Muscle of arm (tissue), 12 donors: Measurements from ENCODE around the gene ARHGAP1. TPM values are rescaled to one million over a fixed set of nuclear protein-coding genes. Genes with fewer than 3 reads are reported as not detected.
"Not testable (repeated sequence)": the region's sequence is repeated elsewhere in the genome, so short reads cannot be mapped to it uniquely, and the experiment has no call there.

Experiments used
- DNase-seq: peaks from one replicate; pipeline ENCODE4 v3.0.0-alpha.2; 2013
- polyA plus RNA-seq, 12 donors: library from polyadenylated mRNA; unstranded; fragments of 120-200 nt; gene quantifications; one replicate each; pipeline ENCODE4 v1.2.1, GENCODE V29; 2013; ENCODE audit not compliant: insufficient read length in 12 of 12

The ARHGAP1 gene
- polyA plus RNA-seq, 12 donors: 30.1 to 60.0 (median 37.7) TPM; not detected in 1

DNA sequence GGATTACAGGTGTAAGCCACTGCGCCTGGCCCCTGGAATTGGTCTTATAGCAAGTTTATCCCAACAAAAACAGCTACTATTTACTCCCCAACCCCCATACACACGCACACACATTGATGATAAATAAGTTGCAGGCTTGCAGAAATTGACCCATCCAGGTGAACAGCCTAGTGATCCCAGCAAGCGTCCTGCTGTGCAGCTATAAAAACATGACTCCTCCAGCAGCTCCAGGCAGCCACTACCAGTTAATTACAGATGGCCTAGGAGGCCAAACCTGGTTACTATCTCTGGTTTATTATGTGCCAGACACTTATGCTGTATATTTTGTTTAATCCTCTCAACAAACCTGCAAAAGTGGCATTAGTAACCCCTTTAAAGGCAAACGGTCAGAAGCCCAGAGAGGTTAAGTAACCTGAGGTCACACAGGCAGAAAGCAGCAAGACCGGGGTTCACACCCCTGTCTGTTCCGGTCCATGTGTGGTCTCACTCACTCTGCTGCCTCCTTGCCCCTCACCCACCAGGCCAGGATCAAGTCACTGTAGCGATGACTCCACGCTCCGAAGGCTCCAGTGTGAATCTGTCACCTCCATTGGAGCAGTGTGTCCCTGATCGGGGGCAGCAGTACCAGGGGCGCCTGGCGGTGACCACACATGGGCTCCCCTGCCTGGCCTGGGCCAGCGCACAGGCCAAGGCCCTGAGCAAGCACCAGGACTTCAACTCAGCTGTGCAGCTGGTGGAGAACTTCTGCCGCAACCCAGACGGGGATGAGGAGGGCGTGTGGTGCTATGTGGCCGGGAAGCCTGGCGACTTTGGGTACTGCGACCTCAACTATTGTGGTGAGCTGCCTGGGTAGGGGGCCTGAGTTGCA, 25.2 kb upstream of the ARHGAP1 start:
- DNase-seq: no peak

DNA sequence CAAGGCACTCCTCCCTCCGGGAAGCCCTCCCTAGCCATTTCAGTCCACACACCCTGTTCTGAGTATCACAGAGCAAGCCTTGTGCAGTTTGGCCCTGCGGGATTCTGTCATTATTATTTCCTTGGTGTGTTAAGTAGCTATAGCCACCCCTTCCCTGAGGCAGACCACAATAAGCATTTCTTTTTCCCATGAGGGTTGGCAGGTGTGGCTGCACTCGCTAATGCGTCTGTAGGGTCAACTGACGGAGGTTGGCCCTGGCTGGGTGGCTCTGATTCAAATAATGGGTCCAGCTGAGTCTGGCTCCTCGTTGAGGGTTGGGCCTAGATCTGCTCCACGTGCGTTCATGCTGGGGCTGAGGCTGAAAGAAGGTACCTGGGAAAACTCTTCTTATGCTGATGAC, 23.7 kb upstream of the ARHGAP1 start:
- DNase-seq: no peak

DNA sequence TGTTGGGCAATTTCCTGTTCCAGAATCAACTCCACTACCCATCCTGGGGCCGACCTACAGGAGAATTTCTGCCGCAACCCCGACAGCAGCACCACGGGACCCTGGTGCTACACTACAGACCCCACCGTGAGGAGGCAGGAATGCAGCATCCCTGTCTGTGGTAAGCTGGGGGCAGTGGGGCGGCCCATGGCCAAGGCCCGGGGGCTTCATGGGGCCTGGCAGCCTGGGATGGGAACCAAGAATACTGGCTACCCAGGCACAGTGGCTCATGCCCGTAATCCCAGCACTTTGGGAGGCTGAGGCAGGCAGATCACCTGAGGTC, 22.9 kb upstream of the ARHGAP1 start:
- DNase-seq: no peak

DNA sequence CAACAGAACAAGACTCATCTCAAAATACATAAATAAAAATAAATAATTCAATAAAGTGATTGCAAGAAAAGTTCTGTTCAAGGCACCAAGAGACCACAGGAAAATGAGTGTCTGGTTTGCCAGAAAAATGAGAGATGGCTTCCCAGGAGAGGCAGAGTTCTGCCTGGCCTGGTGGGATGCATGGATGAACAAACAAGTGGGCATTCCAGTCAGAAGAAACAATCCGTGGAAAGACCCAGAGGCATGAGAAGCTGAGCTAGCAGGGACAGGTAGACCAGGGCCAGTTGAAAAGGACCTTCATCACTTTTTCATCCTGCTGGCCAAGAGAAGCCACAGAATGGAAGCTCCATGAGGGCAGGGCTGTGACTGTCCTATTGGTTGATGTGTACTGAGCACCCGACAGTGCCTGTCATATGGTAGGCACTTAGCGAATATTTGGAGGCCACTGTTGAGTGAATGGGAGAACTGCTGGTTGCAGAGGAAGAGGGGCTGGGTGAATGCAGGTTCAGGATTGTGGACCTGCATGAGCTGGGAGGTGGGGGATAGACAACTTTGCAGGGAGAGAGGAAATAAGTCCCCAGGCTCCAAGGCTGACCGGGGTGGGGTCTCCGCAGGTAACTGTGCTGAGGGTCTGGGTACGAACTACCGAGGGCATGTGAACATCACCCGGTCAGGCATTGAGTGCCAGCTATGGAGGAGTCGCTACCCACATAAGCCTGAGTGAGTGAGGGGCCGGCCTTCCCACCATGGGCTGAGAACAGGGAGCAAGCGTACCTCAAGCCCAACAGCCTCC, 22.3 kb upstream of the ARHGAP1 start:
- DNase-seq: no peak

DNA sequence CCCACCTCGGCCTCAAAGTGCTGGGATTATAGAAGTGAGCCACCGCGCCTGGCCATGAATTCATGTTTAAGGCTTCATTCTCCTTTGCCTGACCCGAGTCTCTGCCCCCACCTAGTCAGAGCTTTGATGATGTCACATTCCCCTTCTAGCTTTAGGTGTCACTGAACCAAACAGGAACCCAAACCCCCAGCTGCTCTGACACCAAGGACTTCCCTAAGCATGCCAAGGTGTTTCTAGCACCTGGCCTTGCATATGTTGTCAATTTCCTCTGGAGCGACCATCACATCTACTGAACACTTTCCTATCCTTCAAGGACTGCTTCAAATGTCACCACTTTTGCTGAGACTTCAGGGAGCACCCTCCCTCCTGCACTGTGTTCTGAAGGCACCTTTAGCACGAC, 20.9 kb upstream of the ARHGAP1 start:
- DNase-seq: no peak

DNA sequence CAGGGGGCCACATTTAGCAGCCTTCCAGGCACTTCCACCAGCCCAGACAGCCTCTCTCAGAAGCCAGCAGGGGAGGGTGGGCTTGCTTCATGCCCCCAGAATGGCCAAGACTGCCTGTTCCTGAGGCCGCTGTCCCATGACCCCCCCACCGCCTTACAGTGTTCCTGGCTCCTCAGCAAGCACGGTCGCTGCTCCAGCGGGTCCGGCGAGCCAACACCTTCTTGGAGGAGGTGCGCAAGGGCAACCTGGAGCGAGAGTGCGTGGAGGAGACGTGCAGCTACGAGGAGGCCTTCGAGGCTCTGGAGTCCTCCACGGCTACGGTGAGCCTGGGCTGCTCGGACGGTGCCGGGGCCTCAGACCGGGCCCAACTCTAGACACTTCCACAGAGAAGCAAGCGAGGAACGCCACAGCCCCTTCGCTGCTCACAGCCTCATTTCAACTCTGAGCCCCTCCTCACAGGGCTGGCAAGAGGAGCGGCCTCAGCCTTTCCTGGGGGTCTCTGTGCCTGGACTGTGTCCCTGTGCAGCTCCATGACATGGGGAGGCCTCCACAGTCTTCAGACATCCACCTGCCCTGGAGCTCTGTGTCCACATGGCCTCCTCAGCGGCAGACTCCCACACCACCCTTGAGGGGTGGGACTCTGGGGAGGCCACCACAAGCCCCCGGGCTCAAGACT, 19.3 kb upstream of the ARHGAP1 start:
- DNase-seq: no peak

DNA sequence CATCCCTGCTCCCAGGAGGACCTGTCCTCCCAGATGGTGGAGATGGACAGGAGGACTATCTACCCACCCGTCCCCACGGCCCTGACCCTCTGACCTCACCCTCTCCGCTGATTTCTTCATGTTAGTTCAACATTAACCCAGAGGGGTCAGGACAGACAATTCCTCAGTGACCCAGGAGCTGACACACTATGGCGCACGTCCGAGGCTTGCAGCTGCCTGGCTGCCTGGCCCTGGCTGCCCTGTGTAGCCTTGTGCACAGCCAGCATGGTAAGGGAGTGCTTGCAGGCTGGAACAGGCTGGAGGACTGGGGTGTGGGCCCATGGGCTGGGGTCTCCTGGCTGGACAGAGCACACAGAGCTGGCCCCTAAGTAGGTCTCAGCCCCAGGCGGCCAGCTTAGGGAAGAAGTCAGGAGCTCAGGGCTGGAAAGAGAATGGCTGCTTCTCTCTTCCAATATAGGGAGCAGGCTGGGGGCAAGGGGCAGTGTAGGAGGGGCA, 18.7 kb upstream of the ARHGAP1 start, which contains the start of gene F2:
Gene F2, plus strand, starts transcription at position 166 of the 495 bp plus-strand sequence. Its CDS starts 23 bp downstream, at position 189.
- no peak for DNase-seq

DNA sequence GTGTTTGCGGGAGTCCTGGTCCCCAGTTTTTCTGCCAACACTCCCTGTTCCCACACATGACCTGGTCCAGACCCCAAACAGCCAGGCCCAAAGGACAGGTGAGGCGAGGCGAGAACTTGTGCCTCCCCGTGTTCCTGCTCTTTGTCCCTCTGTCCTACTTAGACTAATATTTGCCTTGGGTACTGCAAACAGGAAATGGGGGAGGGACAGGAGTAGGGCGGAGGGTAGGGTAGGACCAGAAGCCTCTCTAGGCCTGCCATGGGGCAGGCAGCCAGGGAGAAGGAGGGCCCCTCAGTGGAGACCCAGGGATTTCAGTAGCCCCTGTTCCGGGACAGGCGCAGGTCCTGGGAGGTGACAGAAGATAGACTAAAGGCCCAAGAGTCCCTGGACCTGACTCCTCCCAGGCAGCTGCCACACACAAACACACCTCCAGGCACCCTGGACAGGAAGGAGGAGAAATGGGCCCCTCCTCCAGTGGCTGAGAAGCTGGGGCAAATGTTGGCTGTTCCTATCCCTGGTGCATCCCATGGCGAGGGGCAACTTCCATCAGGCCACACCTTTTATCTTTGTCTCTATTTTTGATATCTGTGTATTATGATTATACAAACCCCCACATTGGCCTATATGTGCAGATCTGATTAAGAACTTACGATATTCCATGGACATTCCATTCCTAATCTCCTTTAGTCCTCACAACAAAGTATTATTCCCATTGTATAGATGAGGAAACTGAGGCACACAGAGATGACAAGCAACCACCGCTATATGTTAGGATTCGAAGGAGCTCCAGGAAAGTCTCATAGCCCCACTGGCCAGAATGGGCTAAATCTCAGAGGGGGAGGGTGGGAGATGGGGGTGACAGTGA, 18.0 kb upstream of the ARHGAP1 start:
- no peak for DNase-seq

DNA sequence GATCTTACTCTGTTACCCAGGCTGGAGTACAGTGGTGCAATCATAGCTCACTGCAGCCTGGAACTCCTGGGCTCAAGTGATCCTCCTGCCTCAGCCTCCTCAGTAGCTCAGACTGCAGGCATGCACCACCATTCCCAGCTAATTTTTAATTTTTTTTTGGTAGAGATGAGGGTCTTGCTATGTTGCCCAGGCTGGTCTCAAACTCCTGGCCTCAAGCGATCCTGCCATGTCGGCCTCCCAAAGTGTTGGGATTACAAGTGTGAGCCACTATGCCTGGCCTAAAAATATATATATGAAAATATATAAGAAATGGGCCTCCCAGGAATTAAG, 17.4 kb upstream of the ARHGAP1 start:
- not testable (repeated sequence) for DNase-seq

DNA sequence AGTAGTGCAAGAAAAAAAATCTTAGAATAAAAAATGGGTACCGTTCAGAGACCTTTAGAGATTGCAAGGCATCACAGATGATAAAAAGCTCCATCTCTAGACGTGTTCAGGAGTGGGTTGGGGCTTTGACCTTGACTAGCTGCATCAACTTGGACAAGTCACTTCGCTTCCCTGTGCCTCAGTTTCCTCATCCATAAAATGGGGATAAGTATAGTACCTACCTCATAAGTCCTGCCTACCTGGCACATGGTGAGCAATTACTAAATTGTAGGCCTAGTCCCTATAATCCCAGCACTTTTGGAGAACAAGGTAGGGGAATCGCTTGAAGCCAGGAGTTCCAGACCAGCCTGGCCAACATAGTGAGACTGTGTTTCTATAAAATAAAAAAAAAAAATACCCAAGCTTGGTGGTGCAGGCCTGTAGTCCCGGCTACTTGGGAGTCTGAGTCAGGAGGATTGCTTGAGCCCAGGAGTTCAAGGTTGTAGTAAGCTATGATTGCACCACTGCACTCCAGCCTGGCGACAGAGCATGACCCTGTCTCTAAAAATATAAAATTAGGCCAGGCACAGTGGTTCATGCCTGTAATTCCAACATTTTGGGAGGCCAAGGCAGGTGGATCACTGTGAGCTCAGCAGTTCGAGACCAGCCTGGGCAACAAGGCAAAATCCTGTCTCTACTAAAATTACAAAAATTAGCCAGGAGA, 12.6 kb upstream of the ARHGAP1 start:
- no peak for DNase-seq

DNA sequence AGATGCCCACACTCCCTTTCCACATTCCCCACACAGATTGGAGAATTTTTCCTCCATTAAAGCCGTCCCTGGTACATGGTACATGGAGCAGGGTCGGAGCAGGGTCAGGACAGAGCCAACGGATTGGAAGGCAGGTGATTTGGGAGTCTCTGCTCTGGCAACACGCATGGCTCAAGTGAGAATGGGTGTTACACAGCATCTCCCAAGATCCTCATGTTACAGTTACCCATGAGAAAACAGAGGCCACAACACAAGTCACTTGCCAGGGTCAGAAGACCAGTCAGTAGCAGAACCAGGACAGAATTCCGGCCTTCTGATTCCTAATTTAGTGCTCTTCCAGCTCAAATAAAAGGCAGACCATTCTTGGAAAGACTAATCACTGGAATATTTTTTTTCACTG, 10.9 kb upstream of the ARHGAP1 start:
- DNase-seq: peak; percentile 4

DNA sequence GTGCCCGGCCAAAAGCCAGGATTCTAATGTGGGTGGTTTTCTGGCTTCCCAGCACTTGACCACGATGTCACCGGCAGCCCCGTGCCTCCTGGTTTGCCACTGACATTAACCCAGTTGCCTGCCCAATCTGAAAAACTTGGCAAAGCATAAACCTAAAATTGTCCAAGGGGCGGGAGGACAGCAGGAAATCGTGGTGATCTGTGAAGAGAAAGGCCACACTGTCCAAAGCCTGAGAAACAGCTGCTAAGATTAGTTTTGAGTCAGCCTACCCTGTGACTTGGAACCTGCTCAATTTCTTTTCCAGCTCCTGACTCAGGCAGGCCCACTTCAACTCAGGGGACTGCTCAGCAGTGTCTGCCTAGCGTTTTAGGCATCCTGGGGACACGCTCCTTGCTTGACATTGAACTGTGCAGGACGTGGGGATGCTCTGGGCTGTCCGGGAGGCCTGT, 10.4 kb upstream of the ARHGAP1 start:
- peak; percentile 74 for DNase-seq

DNA sequence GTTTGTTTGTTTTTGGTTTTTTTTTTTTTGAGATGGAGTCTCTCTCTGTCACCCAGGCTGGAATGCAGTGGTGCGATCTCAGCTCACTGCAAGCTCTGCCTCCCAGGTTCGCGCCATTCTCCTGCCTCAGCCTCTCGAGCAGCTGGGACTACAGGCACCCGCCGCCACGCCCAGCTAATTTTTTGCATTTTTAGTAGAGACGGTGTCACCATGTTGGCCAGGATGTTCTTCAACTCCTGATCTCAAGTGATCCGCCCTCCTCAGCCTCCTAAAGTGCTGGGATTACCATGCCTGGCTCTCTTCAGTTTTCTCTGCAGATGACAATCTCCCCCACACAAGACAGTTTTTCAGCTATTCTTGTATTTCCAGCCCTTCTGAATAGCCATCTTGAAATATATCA, 8.9 kb upstream of the ARHGAP1 start:
- not testable (repeated sequence) for DNase-seq

DNA sequence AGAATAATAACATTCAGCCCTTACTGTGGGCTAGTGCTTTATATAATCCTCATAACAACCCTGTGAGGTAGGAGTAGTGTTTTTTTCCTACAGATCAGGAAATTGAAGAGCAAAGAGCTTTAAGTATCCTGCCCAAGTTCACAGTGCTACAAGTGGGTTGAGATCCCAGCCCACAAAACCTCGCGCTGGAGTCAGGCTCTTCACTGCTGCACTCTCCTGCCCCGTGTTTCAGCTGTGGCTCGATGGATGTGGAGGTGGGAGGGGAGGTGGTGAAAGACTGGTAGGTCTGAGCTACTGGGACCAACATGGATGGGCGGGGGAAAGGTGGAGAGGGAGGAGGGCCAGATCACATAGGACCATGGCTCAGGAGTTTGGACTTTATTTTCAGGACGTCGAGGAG, 6.5 kb upstream of the ARHGAP1 start:
- no peak for DNase-seq

DNA sequence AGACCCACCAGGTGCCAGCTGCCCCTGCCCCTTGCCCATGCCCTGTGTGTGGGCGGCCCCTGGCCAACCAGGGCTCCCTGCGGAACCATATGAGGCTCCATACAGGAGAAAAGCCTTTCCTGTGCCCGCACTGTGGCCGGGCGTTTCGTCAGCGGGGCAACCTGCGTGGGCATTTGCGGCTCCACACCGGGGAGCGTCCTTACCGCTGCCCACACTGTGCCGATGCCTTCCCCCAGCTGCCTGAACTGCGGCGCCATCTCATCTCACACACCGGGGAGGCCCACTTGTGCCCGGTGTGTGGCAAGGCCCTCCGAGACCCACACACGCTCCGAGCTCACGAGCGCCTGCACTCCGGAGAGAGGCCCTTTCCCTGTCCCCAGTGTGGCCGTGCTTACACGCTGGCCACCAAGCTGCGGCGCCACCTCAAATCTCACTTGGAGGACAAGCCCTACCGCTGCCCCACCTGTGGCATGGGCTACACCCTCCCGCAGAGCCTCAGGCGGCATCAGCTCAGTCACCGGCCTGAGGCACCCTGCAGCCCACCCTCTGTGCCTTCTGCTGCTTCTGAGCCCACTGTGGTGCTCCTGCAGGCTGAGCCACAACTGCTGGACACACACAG, 4.8 kb upstream of the ARHGAP1 start:
- DNase-seq: no peak

DNA sequence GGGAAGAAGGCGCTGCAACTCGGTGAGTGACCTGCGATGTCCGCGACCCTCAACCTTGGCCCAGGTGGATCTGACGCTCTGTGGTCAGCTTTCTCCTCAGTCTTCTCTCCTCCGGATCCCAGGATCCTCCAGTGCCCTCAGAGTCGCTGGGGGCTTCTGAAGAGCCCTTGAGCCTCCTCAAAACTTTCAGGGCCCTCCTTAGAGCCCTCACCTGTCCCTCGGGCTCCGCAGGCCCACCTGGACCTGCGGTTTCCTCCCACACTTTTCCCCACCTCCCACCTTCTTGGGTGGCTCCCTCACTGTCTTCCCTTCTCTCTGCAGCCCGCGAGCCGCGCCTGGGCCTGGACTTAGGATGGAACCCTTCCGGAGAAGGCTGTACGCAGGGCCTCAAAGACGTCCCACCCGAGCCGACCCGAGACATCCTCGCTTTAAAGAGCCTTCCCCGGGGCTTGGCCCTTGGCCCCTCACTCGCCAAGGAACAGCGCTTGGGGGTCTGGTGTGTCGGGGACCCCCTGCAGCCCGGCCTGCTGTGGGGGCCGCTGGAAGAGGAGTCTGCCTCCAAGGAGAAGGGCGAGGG, 747 bp upstream of the ARHGAP1 start:
- no peak for DNase-seq

DNA sequence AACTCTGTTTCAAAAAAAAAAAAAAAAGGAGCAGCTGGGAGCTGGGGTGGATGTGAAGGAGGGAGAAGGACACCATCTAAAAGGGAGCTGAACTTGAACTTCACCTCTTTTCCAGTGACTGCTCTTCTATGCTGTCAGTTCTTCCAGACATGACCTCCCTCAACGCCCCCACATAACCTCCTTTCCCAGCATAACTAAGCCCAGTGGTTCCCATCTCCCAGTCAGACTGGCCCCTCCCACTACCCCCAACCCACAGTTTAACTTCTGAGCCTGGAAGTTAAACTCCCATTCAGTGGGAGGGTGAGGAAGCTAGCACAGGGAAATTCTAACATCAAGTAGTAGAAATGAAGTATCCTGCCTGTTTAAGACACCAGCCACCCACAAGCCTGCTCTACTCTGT, 1.8 kb downstream of the ARHGAP1 start:
- no peak for DNase-seq

DNA sequence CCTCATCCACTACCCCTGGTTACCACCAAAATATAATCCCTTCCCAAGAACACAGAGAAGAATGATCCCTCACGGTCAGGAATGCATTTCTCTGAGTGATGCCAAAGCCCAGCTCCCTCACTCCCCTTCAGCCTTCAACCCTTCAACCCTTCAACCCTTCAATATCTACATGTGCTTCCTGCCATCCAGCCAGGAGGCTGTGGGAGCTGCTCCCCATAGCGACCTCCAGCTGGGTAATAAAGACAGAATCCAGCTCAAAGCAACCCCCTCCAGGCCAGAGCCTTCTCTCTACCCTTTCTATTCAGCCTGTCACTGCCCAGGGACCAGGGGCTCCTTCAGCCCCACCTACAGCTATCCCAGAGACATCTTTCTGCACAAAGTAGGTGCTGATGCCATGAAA, 2.7 kb downstream of the ARHGAP1 start:
- DNase-seq: no peak

DNA sequence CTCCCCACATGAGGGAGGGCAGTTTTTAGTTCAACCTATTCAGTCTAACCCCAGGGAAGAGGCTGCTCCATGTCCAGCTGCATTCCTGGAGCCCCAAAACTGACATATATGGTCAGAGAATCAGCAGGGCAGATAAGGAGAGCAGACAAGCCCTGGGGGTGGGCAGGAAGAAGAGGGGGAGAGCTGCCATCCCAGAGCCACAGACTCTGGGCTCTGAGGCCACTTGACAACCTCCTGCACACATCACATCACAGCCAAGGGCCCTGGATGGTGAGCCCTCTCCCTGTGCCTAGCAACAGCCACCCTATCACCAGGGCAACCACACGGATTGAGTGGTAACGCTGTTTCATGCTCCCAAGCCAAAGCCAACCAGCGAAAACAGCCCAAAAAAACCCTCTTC, 3.1 kb downstream of the ARHGAP1 start:
- no peak for DNase-seq

DNA sequence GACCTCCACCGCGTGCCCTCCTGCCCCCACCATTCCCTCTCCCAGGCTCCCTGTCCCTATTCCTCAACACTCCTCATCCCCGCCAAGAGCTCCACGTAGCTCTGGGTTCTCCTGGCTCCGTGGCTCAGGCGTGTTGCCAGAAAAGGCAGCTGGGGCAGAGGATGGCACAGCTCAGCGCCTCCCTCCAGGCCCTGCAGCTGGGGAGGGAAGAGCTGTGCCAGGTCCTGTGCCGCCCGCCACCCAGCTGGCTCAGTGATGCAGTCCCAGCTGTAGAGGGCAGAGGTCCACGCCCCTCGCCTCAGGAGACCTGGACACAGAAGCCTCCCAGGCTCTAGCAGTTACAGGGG, 4.2 kb downstream of the ARHGAP1 start:
- peak; percentile 58 for DNase-seq
